H1 (cell line): ENCODE results near the gene DKK2. TPM values are rescaled to one million over a fixed set of nuclear protein-coding genes. Genes with fewer than 3 reads are reported as not detected.

ENCODE experiments used
- CTCF ChIA-PET: fragments of 300-600 bp; sonication (Branson Sonifier 250); formaldehyde crosslinking; loops from one replicate; lab custom pipeline; 2021; ENCODE audit not compliant: partially characterized antibody; lab: Charles Lee
- POLR2A ChIA-PET: fragments of 300-600 bp; sonication (Branson Sonifier 250); formaldehyde crosslinking; loops from one replicate; lab custom pipeline; 2021; ENCODE audit warnings: inconsistent platforms; ENCODE audit not compliant: partially characterized antibody; lab: Charles Lee
- DNase-seq, 2 experiments: peaks; one replicate each; pipeline versions ENCODE4 v3.0.0 to v3.0.0-alpha.2; 2010 to 2022; ENCODE audit warnings: low spot score in 2 of 2, low read depth in 1 of 2, mixed read lengths in 1 of 2
- FAIRE-seq: peaks from 2 replicates; lab custom pipeline; 2011; peaks lifted over from hg19 to GRCh38; lab: Jason Lieb, UNC
- H2AFZ ChIP-seq: 2 replicates; pipeline ENCODE4 v1.8.1; 2012; ENCODE audit warnings: low read length, inconsistent platforms
- H2AK5ac ChIP-seq: 2 replicates; pipeline ENCODE4 v1.6.1; 2013; ENCODE audit warnings: low read depth, low read length
- H2BK120ac ChIP-seq: replicated peaks from 2 replicates; pipeline ENCODE3; 2013; ENCODE audit warnings: low read depth, low read length, inconsistent platforms
- H2BK12ac ChIP-seq: 2 replicates; pipeline ENCODE4 v1.6.1; 2013; ENCODE audit warnings: low read depth, low read length
- H2BK15ac ChIP-seq: 2 replicates; pipeline ENCODE4 v1.6.1; 2013; ENCODE audit warnings: low read length
- H2BK20ac ChIP-seq: 2 replicates; pipeline ENCODE4 v1.6.1; 2013; ENCODE audit warnings: low read length
- H2BK5ac ChIP-seq: 2 replicates; pipeline ENCODE4 v1.6.1; 2013; ENCODE audit warnings: low read depth, low read length
- H3K14ac ChIP-seq: 2 replicates; pipeline ENCODE4 v1.6.1; 2013; ENCODE audit warnings: inconsistent platforms; ENCODE audit not compliant: insufficient read length
- H3K18ac ChIP-seq: 2 replicates; pipeline ENCODE4 v1.6.1; 2013; ENCODE audit warnings: low read length; ENCODE audit errors: extremely low read depth
- H3K23ac ChIP-seq: 2 replicates; pipeline ENCODE4 v1.6.1; 2013; ENCODE audit warnings: inconsistent platforms; ENCODE audit not compliant: insufficient read length
- H3K23me2 ChIP-seq: 2 replicates; pipeline ENCODE4 v1.6.1; 2013; ENCODE audit warnings: low read depth, low read length
- H3K27ac ChIP-seq: 2 replicates; pipeline ENCODE4 v1.6.1; 2011; ENCODE audit warnings: low read depth, low read length, inconsistent platforms
- H3K27me3 ChIP-seq, 4 experiments: replicated peaks in 1 of 4; 1 replicate in 1 of 4; 2 replicates in 3 of 4; pipeline versions ENCODE4 v1.6.1 to v1.8.1; 2011 to 2013; ENCODE audit warnings: low read length in 3 of 4, mild to moderate bottlenecking in 3 of 4, inconsistent platforms in 2 of 4, mixed read lengths in 2 of 4, moderate library complexity in 1 of 4; ENCODE audit not compliant: control insufficient read depth in 3 of 4, insufficient read depth in 3 of 4; ENCODE audit errors: extremely low read depth in 1 of 4
- H3K36me3 ChIP-seq, 4 experiments: 2 replicates each; pipeline versions ENCODE4 v1.6.1 to v1.8.1; 2011 to 2013; ENCODE audit warnings: mild to moderate bottlenecking in 4 of 4, low read length in 3 of 4, moderate library complexity in 2 of 4, control low read depth in 1 of 4, inconsistent platforms in 1 of 4; ENCODE audit not compliant: insufficient read depth in 4 of 4, control insufficient read depth in 2 of 4
- H3K4ac ChIP-seq: replicated peaks from 2 replicates; pipeline ENCODE3; 2013; ENCODE audit warnings: low read length, low read depth, mixed read lengths, inconsistent platforms; ENCODE audit not compliant: insufficient read length
- H3K4me1 ChIP-seq, 4 experiments: replicated peaks in 1 of 4; 1 replicate in 1 of 4; 2 replicates in 3 of 4; pipeline versions ENCODE4 v1.6.1 to v1.8.1; 2011 to 2013; ENCODE audit warnings: low read length in 3 of 4, inconsistent platforms in 2 of 4, mixed read lengths in 1 of 4; ENCODE audit not compliant: insufficient read depth in 4 of 4, control insufficient read depth in 3 of 4
- H3K4me2 ChIP-seq, 2 experiments: 2 replicates each; pipeline versions ENCODE4 v1.6.1 to v1.8.1; 2011 to 2013; ENCODE audit warnings: low read depth in 2 of 2, low read length in 2 of 2, control low read depth in 1 of 2, inconsistent platforms in 1 of 2, mild to moderate bottlenecking in 1 of 2; ENCODE audit not compliant: insufficient read depth in 1 of 2
- H3K4me3 ChIP-seq, 4 experiments: fragments of 200-600, 300-600 bp in 1 of 4; sonication (generic), shearing (Covaris generic), sonication (Bioruptor Twin) in 1 of 4; 2 replicates each; pipeline versions ENCODE4 v1.5.1 to v1.8.1; 2011 to 2016; ENCODE audit warnings: low read length in 4 of 4, low read depth in 3 of 4, control low read depth in 2 of 4, inconsistent platforms in 2 of 4, mild to moderate bottlenecking in 2 of 4, mixed read lengths in 1 of 4, moderate library complexity in 1 of 4; ENCODE audit not compliant: insufficient read depth in 2 of 4; ENCODE audit errors: extremely low read depth in 1 of 4
- H3K56ac ChIP-seq: replicated peaks from 2 replicates; pipeline ENCODE3; 2013; ENCODE audit warnings: low read depth, mild to moderate bottlenecking, mixed read lengths, low read length, inconsistent platforms; ENCODE audit not compliant: insufficient read length
- H3K79me1 ChIP-seq: 2 replicates; pipeline ENCODE4 v1.6.1; 2013; ENCODE audit warnings: low read depth, low read length, control low read depth
- H3K79me2 ChIP-seq, 2 experiments: 2 replicates each; pipeline versions ENCODE4 v1.6.1 to v1.8.1; 2012 to 2013; ENCODE audit warnings: low read length in 2 of 2, mild to moderate bottlenecking in 2 of 2, inconsistent platforms in 1 of 2; ENCODE audit not compliant: insufficient read depth in 2 of 2, control insufficient read depth in 1 of 2
- H3K9ac ChIP-seq, 4 experiments: replicated peaks in 1 of 4; 1 replicate in 1 of 4; 2 replicates in 3 of 4; pipeline versions ENCODE4 v1.6.1 to v1.8.1; 2011 to 2013; ENCODE audit warnings: low read depth in 3 of 4, low read length in 3 of 4, control low read depth in 2 of 4, mild to moderate bottlenecking in 2 of 4, moderate library complexity in 2 of 4, inconsistent platforms in 1 of 4; ENCODE audit errors: extremely low read depth in 1 of 4
- H3K9me3 ChIP-seq, 2 experiments: 2 replicates each; pipeline versions ENCODE4 v1.6.1 to v1.8.1; 2012 to 2013; ENCODE audit warnings: mild to moderate bottlenecking in 2 of 2, moderate library complexity in 2 of 2, control low read depth in 1 of 2, inconsistent platforms in 1 of 2, low read depth in 1 of 2, low read length in 1 of 2, mixed read lengths in 1 of 2; ENCODE audit not compliant: insufficient read depth in 2 of 2
- H4K20me1 ChIP-seq, 2 experiments: replicated peaks in 1 of 2; 2 replicates each; pipeline versions ENCODE3 to v1.8.1; 2011 to 2013; ENCODE audit warnings: inconsistent platforms in 2 of 2, low read length in 2 of 2, mild to moderate bottlenecking in 1 of 2; ENCODE audit not compliant: insufficient read depth in 2 of 2, control insufficient read depth in 1 of 2
- H4K5ac ChIP-seq: 2 replicates; pipeline ENCODE4 v1.6.1; 2013; ENCODE audit warnings: low read length, low read depth, mixed read lengths, inconsistent platforms; ENCODE audit not compliant: insufficient read length
- H4K8ac ChIP-seq: 2 replicates; pipeline ENCODE4 v1.8.0; 2013; ENCODE audit warnings: mild to moderate bottlenecking, moderate library complexity, low read length, inconsistent platforms; ENCODE audit not compliant: insufficient read depth; ENCODE audit errors: extremely low read depth
- H4K91ac ChIP-seq: replicated peaks from 2 replicates; pipeline ENCODE3; 2013; ENCODE audit warnings: low read length, mixed read lengths, inconsistent platforms; ENCODE audit not compliant: insufficient read length
- POLR2AphosphoS5 ChIP-seq: IDR thresholded peaks from 2 replicates; pipeline ENCODE4 v1.6.1; 2011; ENCODE audit warnings: low read depth, low read length
- POU5F1 ChIP-seq: IDR thresholded peaks from 2 replicates; pipeline ENCODE4 v1.6.1; 2011; ENCODE audit warnings: low read depth, mild to moderate bottlenecking, low read length, moderate library complexity
- whole genome bisulfite sequencing, 2 experiments: shearing (Covaris generic) in 1 of 2; methylation state at CpG; one replicate each; pipeline versions ENCODE4 v1.1.6 to v1.1.7; 2013 to 2015; ENCODE audit warnings: low lambda C conversion rate in 2 of 2, mixed read lengths in 2 of 2, inconsistent platforms in 1 of 2, low coverage in 1 of 2, missing lambda C conversion rate in 1 of 2; ENCODE audit not compliant: insufficient replicate concordance in 2 of 2, insufficient coverage in 1 of 2, insufficient read length in 1 of 2; ENCODE audit errors: extremely low coverage in 1 of 2, missing lambda C conversion rate in 1 of 2; 5-methylcytosine and 5-hydroxymethylcytosine counted together
- polyA plus RNA-seq, 7 experiments: library from polyadenylated mRNA; depleted of rRNA in 3 of 7; stranded (reverse) in 5 of 7; unstranded in 2 of 7; fragments of >200 nt in 5 of 7; fragments of 200-250 nt in 2 of 7; gene quantifications; 1 replicate in 5 of 7; 2 replicates in 1 of 7; 4 replicates in 1 of 7; pipeline versions ENCODE4 v1.2.1 to v1.2.3, GENCODE V29; 2011 to 2013; ENCODE audit warnings: missing spikeins in 2 of 7, mixed read lengths in 2 of 7
- total RNA-seq: library from RNA; stranded (reverse); fragmentation: NEBNext Ultra II Directional; extraction: Animal tissue kit (Norgen Biotek cat#: 25700); gene quantifications from 2 replicates; pipeline ENCODE4 v1.2.1, GENCODE V29; 2021

DKK2 gene
- total and polyA plus RNA-seq, 2 of the 8 experiments (the other 6 are each of a cell fraction or from before 2014, with no cell fraction given): 0.09 to 0.13 TPM

DNA sequence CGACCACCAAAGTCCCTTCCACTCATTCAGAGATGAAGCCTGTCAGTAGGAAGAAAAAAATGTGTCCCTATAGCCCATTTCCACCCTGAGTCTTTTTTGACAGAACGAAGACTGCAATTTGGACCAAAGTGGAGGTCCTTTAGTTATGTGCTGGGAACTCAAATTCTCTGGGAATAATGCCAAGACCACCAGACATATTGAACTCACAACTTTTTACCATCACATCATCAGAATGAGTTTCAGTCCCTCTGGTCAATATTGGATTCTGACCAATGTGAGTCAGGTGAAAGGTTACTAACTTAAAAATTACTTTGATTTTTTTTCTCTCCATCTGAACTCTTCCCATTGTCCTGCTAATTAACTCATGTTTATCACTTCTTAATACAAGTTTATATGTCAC lies 128.9 kb downstream of the DKK2 start:
- Histone ChIP-seq H3K23ac (no peak overlapping the region), H4K5ac (no peak overlapping the region), H2BK120ac (no peak overlapping the region), H2BK15ac (no peak overlapping the region), H3K36me3 (no peaks in the 10 kb centered on the region), H2BK20ac (no peak overlapping the region), H3K4me3 (no peak overlapping the region), H3K56ac (no peak overlapping the region), H4K20me1 (no peaks in the 10 kb centered on the region), H3K18ac (no peak overlapping the region), H3K79me2 (no peaks in the 10 kb centered on the region), H2AFZ (no peak overlapping the region), H4K8ac (no peak overlapping the region), H4K91ac (no peak overlapping the region), H3K9me3 (no peaks in the 10 kb centered on the region), H2AK5ac (no peak overlapping the region), H3K27me3 (no peaks in the 10 kb centered on the region), H2BK5ac (no peak overlapping the region), H3K4me1 (no peaks in the 10 kb centered on the region), H3K4me2 (no peak overlapping the region), H3K23me2 (no peaks in the 10 kb centered on the region), H2BK12ac (no peak overlapping the region), H3K27ac (no peak overlapping the region), H3K79me1 (no peaks in the 10 kb centered on the region), H3K14ac (no peak overlapping the region), H3K9ac (no peak overlapping the region), H3K4ac (no peak overlapping the region)
- ChIA-PET POLR2A (no interaction called here), CTCF (interaction anchor here (1.0 to 2.3 kb wide), 4 partner anchors 8 to 128 kb away, joined by 3 to 19 read pairs (median 4); no protein-coding TSS in a partner anchor)
- FAIRE-seq: no peak
- 85% methylated on average over 2 of the region's 2 CpGs; no CpG with 5 or more reads in 1 of the 2 experiments for WGBS, 2 experiments
- no peak for DNase-seq
- no peak for TF ChIP-seq POLR2AphosphoS5
- TF ChIP-seq POU5F1: no peak
